Measurements from ENCODE around the gene ATRNL1.
"Not testable (repeated sequence)": the region's sequence is repeated elsewhere in the genome, so short reads cannot be mapped to it uniquely, and the experiment has no call there.

The ATRNL1 gene

GRCh38 chr10:115762029-115762428 lies 668.9 kb downstream of the ATRNL1 start:
- DNase-seq (ENCODE audit: low spot score) = no peak

GRCh38 chr10:115771755-115772154 lies 678.6 kb downstream of the ATRNL1 start:
- no peak for DNase-seq (ENCODE audit: low spot score)

- DNase-seq (ENCODE audit: low spot score) = peak; percentile 76
These were observed 679.4 kb downstream of the ATRNL1 start for GRCh38 chr10:115772606-115773005.

GRCh38 chr10:115773832-115774231 lies 680.7 kb downstream of the ATRNL1 start:
- DNase-seq (ENCODE audit: low spot score) = no peak

- DNase-seq (ENCODE audit: low spot score) = no peak
These were observed 681.6 kb downstream of the ATRNL1 start for GRCh38 chr10:115774721-115775120.

- DNase-seq (ENCODE audit: low spot score) = no peak
These were observed 684.5 kb downstream of the ATRNL1 start for GRCh38 chr10:115777646-115778045.

GRCh38 chr10:115790220-115790619 lies 697.1 kb downstream of the ATRNL1 start:
- no peak for DNase-seq (ENCODE audit: low spot score)

- no peak for DNase-seq (ENCODE audit: low spot score)
These were observed 702.8 kb downstream of the ATRNL1 start for GRCh38 chr10:115795964-115796363.

- no peak for DNase-seq (ENCODE audit: low spot score)
These were observed 708.3 kb downstream of the ATRNL1 start for GRCh38 chr10:115801457-115801856.

- DNase-seq (ENCODE audit: low spot score) = no peak
These were observed 708.8 kb downstream of the ATRNL1 start for GRCh38 chr10:115801992-115802391.

GRCh38 chr10:115802911-115803310 lies 709.7 kb downstream of the ATRNL1 start:
- no peak for DNase-seq (ENCODE audit: low spot score)

GRCh38 chr10:115814542-115814941 lies 721.4 kb downstream of the ATRNL1 start:
- no peak for DNase-seq (ENCODE audit: low spot score)

- DNase-seq (ENCODE audit: low spot score) = no peak
These were observed 724.8 kb downstream of the ATRNL1 start for GRCh38 chr10:115818012-115818411.

GRCh38 chr10:115826396-115826795 lies 733.2 kb downstream of the ATRNL1 start:
- no peak for DNase-seq (ENCODE audit: low spot score)

- no peak for DNase-seq (ENCODE audit: low spot score)
These were observed 734.3 kb downstream of the ATRNL1 start for GRCh38 chr10:115827231-115828009.

- not testable (repeated sequence) for DNase-seq (ENCODE audit: low spot score)
These were observed 735.0 kb downstream of the ATRNL1 start for GRCh38 chr10:115828182-115828581.

- no peak for DNase-seq (ENCODE audit: low spot score)
These were observed 736.5 kb downstream of the ATRNL1 start for GRCh38 chr10:115829521-115830205.

GRCh38 chr10:115830265-115830970 lies 737.3 kb downstream of the ATRNL1 start:
- DNase-seq (ENCODE audit: low spot score) = no peak

GRCh38 chr10:115831016-115831415 lies 737.9 kb downstream of the ATRNL1 start:
- no peak for DNase-seq (ENCODE audit: low spot score)

GRCh38 chr10:115833119-115833518 lies 740.0 kb downstream of the ATRNL1 start:
- no peak for DNase-seq (ENCODE audit: low spot score)

- no peak for DNase-seq (ENCODE audit: low spot score)
These were observed 751.4 kb downstream of the ATRNL1 start for GRCh38 chr10:115844591-115844990.

GRCh38 chr10:115845921-115846320 lies 752.8 kb downstream of the ATRNL1 start:
- no peak for DNase-seq (ENCODE audit: low spot score)

- no peak for DNase-seq (ENCODE audit: low spot score)
These were observed 753.4 kb downstream of the ATRNL1 start for GRCh38 chr10:115846528-115846927.

Measured in putamen (tissue), 1 donor.